ENCODE measurements around the gene NGLY1. TPM values are rescaled to one million over a fixed set of nuclear protein-coding genes. Genes with fewer than 3 reads are reported as not detected.

NGLY1 gene
- total RNA-seq, 1 experiment from 2014 or later = 29.4 TPM

GRCh38 chr3:25801786-25802185 is 18.5 kb upstream of the NGLY1 start:
- H3K4me2 ChIP-seq = no peak overlapping the region
- CTCF ChIA-PET = no interaction called here
- POLR2A ChIA-PET (ENCODE audit: unreplicated experiment) = no interaction called here

DNA sequence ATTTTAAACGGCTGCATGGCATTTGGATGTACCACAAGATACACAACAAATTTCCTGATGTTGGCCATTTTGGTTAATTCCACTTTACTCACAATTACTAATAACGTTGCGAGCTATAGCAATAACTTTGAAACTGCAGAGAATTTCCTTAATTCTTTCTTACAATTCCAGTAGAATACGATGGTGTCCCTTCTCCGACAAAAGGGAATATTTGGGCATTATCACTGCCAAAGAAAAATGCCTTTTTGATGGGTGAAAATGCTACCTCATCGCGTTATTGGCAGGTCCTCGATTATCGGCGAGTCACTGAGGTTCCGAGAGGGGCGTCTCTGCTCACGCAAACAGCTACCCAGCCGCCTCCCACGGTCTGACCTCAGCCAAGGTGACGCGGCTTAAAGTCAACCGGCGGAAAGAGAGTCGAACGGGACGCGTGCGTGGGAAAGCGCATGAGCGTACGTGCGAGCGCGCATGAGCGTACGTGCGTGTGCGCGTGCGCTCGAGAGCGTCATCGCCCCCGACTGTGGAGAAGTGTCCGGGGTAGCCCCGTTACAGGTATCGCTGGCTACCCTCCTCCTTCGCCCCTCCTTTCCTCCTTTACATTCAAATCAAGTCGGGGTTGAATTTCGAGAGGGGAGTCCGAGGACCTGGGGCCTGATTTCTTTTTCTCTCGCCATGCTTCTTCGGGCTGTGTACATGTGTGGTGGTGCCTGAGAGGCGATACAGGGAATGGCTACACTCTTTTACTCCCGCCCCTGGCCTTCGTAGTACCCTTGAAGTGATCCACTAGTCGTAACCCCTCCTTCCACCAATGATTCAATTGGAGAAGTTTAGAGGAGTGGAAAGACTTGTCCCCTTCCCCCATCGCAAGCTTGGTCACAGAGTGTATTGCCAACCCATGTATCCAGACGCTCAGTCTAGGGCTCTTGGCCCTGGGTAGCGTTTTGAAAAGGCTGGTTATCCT is 6.6 kb upstream of the NGLY1 start, which contains the start of gene OXSM:
TSS of gene OXSM (plus strand) at position 495 of the 961 bp plus-strand sequence. CDS start 931 bp downstream, outside the sequence.
- H3F3A ChIP-seq (ENCODE audit: insufficient read depth, low read depth) = peaks cover 9% of the 10 kb centered on the region; the same call in 1 of the 2 replicates
- peaks cover 13% of the 10 kb centered on the region for H3K79me2 ChIP-seq (ENCODE audit: low read depth)
- no peaks in the 10 kb centered on the region for H3K9me2 ChIP-seq (ENCODE audit: insufficient read depth)
- ChIA-PET CTCF (no interaction called here), POLR2A (ENCODE audit: unreplicated experiment) (no interaction called here)
- DNase-seq = peak; percentile 75 to 76
- H3K4me1 ChIP-seq (replicated peaks; ENCODE audit: insufficient read depth) = peaks cover 18% of the 10 kb centered on the region
- no peaks in the 10 kb centered on the region for H3K9me3 ChIP-seq (ENCODE audit: insufficient read depth, low read depth)
- TSS peak; percentile 74 for BruUV-seq (replicated peaks)
- intact Hi-C loops (cut with micrococcal nuclease; ENCODE audit: unreplicated experiment) = no loop called here
- H3K27ac ChIP-seq = peak within 1 kb of the TSS; percentile 71
- H2AFZ ChIP-seq = peak within 1 kb of the TSS; percentile 96
- peak within 1 kb of the TSS; percentile 88 for H3K4me2 ChIP-seq
- no peak for TF ChIP-seq EZH2 (IDR thresholded peaks at IDR 0.05; ENCODE audit: low read depth)
- TF ChIP-seq, protein P1, sequence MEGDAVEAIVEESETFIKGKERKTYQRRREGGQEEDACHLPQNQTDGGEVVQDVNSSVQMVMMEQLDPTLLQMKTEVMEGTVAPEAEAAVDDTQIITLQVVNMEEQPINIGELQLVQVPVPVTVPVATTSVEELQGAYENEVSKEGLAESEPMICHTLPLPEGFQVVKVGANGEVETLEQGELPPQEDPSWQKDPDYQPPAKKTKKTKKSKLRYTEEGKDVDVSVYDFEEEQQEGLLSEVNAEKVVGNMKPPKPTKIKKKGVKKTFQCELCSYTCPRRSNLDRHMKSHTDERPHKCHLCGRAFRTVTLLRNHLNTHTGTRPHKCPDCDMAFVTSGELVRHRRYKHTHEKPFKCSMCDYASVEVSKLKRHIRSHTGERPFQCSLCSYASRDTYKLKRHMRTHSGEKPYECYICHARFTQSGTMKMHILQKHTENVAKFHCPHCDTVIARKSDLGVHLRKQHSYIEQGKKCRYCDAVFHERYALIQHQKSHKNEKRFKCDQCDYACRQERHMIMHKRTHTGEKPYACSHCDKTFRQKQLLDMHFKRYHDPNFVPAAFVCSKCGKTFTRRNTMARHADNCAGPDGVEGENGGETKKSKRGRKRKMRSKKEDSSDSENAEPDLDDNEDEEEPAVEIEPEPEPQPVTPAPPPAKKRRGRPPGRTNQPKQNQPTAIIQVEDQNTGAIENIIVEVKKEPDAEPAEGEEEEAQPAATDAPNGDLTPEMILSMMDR (conservative IDR thresholded peaks at IDR 0.05) = no peak
- peak within 1 kb of the TSS; percentile 63 for H3K4me3 ChIP-seq
- 0 out of 2 replicates have a peak, but pooled peaks cover 6% of the 10 kb centered on the region for H3K36me3 ChIP-seq (ENCODE audit: low read depth)
- H4K20me1 ChIP-seq (ENCODE audit: insufficient read depth) = no peaks in the 10 kb centered on the region
- no peaks in the 10 kb centered on the region for H3K27me3 ChIP-seq (ENCODE audit: insufficient read depth, low read depth)

More at GRCh38 chr3:25801786-25802185, 18.5 kb upstream of the NGLY1 start:
- Histone ChIP-seq H3K36me3 (ENCODE audit: low read depth) (no peaks in the 10 kb centered on the region), H3K27ac (no peak overlapping the region), H3K79me2 (ENCODE audit: low read depth) (no peaks in the 10 kb centered on the region), H3K27me3 (ENCODE audit: insufficient read depth, low read depth) (no peaks in the 10 kb centered on the region), H3K9me3 (ENCODE audit: insufficient read depth, low read depth) (no peaks in the 10 kb centered on the region), H3K4me3 (no peak overlapping the region), H3K4me1 (replicated peaks; ENCODE audit: insufficient read depth) (no peaks in the 10 kb centered on the region), H3K9me2 (ENCODE audit: insufficient read depth) (no peaks in the 10 kb centered on the region), H2AFZ (no peak overlapping the region), H3F3A (ENCODE audit: insufficient read depth, low read depth) (no peaks in the 10 kb centered on the region), H4K20me1 (ENCODE audit: insufficient read depth) (no peaks in the 10 kb centered on the region)
- intact Hi-C loops (cut with micrococcal nuclease; ENCODE audit: unreplicated experiment) = no loop called here
- TF ChIP-seq, protein P1 (conservative IDR thresholded peaks at IDR 0.05) = no peak
- no peak for TF ChIP-seq EZH2 (IDR thresholded peaks at IDR 0.05; ENCODE audit: low read depth)
- no TSS peak for BruUV-seq (replicated peaks)
- no peak for DNase-seq

GRCh38 chr3:25789209-25789595 is 6.0 kb upstream of the NGLY1 start:
- no peak for DNase-seq
- Histone ChIP-seq H3K4me3 (peak overlapping the region; percentile 63), H3K27ac (peak overlapping the region; percentile 71), H2AFZ (peak overlapping the region; percentile 96), H3K9me2 (ENCODE audit: insufficient read depth) (no peaks in the 10 kb centered on the region), H4K20me1 (ENCODE audit: insufficient read depth) (no peaks in the 10 kb centered on the region), H3K79me2 (ENCODE audit: low read depth) (peaks cover 13% of the 10 kb centered on the region), H3K36me3 (ENCODE audit: low read depth) (0 out of 2 replicates have a peak, but pooled peaks cover 5% of the 10 kb centered on the region), H3K4me1 (replicated peaks; ENCODE audit: insufficient read depth) (peaks cover 20% of the 10 kb centered on the region), H3K9me3 (ENCODE audit: insufficient read depth, low read depth) (no peaks in the 10 kb centered on the region), H3K27me3 (ENCODE audit: insufficient read depth, low read depth) (no peaks in the 10 kb centered on the region), H3K4me2 (peak overlapping the region; percentile 88), H3F3A (ENCODE audit: insufficient read depth, low read depth) (peaks cover 9% of the 10 kb centered on the region; the same call in 1 of the 2 replicates)
- intact Hi-C loops (cut with micrococcal nuclease; ENCODE audit: unreplicated experiment) = no loop called here
- CTCF ChIA-PET = no interaction called here
- no peak for TF ChIP-seq EZH2 (IDR thresholded peaks at IDR 0.05; ENCODE audit: low read depth)
- TF ChIP-seq, protein P1 (conservative IDR thresholded peaks at IDR 0.05) = no peak
- POLR2A ChIA-PET (ENCODE audit: unreplicated experiment) = no interaction called here
- no TSS peak for BruUV-seq (replicated peaks)
